22Rv1 (cell line): ENCODE measurements around the gene GRIK4.

Experiments used
- CTCF ChIP-seq: fragments of 450-650 bp; IDR thresholded peaks from 2 replicates; pipeline ENCODE4 v1.5.1; 2017; ENCODE audit warnings: mild to moderate bottlenecking
- ZFX ChIP-seq: fragments of 450-650 bp; IDR thresholded peaks from 2 replicates; pipeline ENCODE4 v1.6.1; 2017; ENCODE audit warnings: antibody characterized with exemption, borderline replicate concordance

GRCh38 chr11:120919045-120919444 is 407.5 kb downstream of the GRIK4 start:
- TF ChIP-seq CTCF, result no peak
- no peak for TF ChIP-seq ZFX
